ENCODE data around the gene PI4KB.

Gene PI4KB

DNA sequence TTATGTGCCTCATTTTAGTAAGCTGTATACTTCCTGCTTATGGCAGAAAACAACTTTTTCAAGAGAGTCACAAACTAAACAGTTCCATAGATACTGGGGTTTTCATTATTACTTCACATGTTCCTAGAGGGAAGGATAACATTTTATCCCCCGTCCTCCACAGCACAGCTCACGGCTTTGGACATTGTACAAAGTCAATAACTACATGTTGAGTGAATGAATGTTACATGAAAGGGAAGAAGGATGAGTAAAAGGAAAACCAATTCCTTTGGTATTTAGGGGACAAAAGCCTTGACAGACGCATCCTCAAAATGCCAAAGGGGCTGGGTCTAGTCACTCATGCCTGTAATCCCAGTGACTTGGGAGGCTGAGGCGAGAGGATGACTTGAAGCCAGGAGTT is 14.8 kb downstream of the PI4KB start:
- DNase-seq (ENCODE audit: low spot score) (peak; percentile 27), FAIRE-seq (no peak)

DNA sequence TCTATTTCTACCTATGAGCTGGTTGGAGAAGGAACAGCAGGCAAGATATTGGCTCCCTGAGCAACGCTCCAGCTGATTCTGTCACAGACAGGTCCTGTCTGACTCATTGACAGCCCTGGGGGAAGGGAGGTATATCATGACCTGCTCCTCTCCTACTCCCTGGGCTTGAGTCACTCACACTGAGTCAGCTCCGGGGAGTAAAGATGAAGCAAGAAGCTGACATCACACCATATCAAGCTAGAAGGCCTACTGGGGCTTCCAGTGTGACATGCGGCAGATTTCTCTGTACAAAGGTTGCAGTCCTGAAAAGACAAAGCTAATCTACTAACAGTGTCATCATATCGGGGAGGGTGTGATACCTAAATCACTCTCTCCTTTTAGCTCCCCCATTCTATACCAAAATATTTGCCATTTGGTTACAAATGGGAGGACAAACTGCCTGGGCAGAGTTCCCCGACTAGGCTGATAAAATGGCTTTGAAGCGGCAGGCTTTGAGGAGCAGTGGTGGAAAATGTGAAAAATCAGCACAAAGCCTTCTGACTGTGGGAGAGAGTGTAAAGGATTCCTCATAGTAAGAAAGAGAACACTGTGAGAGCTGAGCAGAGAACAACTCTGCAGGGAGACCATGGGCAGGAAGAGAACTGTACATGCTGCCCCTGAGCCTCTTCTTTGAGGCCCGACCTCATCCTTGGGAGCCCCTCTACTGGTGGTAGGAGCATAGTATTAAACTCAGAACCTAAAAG is 15.5 kb downstream of the PI4KB start:
- DNase-seq (ENCODE audit: low spot score) (peak; percentile 97), FAIRE-seq (peak; percentile 95)

DNA sequence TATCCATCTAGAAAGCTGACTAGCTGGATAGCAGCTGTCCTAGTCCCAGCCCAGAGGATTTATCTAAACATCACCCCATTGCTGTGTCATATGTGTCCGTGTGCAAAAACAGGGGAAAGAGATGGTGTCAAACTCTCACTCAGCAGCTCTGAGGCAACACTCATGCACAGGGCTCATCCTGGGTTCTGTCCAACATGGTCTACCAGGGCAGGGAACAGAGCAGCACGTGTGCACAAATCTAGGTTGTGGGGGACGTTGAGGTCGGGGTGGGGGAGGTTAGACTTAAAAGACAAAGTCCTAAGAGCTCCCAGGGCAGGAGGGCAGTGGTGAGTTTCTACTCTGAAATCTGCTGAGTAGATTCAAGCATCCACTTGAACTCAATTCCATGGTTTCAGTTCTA is 16.2 kb downstream of the PI4KB start:
- DNase-seq (ENCODE audit: low spot score) (no peak), FAIRE-seq (no peak)

DNA sequence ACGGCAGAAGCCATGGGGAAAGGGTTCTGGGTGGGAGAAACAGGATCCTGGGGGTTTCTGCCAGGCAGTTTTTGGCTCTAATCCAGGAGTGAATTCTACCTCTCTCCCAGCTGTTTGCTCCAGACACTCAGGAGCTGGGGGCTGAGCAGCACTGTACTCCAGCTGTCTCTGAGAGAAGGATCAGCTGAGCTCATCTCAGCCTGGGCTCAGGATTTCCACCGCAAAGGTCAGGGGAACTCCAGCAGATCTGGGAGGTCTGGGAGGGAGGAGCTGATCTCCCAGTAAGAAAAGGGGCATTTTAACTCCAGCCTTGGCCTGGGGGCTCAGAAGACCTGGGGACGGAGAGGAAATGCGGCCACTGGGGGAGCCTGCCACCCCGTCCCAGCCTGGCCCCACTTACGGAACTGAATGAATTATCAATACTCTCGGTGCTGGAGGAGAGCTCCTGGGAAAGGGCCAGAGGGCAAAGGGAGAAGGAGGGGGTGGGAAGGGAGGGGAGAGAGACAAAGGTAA is 17.3 kb downstream of the PI4KB start:
- FAIRE-seq = no peak
- no peak for DNase-seq (ENCODE audit: low spot score)

DNA sequence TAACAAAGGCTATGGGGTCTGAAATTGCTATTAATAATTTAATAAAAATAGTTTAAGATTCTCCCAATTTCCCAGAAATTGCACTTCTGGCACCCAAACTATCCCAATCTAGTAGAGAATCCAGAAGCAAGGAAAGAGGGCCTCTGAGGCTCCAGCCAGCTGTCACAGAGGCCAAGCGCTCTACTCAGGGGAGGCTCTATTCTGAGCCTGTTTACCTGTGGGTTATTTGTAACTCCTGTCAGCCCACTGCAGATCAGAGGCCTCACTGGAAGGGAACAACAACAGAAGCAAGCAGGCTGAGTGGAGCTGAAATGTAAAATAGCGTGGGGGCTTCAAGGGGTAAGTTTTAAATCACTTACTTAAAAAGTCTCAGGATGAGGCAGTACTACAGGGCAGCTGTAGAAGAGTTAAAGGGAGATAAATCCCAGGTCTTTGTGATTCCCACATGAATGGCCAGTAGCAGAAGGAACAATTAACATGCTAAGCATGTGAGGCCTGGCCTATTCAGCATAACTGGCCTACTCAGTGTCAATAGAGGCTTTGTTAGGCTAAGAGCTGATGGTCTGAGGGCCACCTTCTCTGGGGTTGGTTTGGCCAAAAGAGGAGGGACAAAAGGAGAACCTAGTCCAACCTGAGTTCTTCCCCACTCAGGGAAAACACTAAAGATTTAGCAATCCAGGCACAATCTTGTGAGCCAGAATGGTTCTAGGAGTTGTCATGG is 32.3 kb downstream of the PI4KB start:
- DNase-seq (ENCODE audit: low spot score) = no peak
- no peak for FAIRE-seq

DNA sequence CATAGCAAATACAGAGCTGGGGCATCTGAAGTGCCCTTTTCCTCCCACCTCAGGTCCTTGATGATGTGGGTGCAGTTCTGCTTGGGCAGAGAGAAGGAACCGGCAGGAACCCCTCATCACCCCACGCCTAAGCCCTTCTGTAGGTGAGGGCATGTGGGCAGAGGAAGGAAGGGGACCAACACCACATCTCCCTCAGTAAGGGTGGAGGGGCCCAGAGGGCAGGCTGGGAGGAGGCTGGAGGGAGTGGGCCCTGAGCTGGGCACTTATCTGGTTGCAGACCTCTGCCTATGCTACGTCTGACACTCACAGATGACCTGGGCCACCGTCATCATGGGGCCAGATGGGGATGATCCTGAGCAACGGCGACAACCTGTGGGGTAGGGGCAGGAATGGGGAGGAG is 34.1 kb downstream of the PI4KB start:
- DNase-seq (ENCODE audit: low spot score) = no peak
- FAIRE-seq = no peak

DNA sequence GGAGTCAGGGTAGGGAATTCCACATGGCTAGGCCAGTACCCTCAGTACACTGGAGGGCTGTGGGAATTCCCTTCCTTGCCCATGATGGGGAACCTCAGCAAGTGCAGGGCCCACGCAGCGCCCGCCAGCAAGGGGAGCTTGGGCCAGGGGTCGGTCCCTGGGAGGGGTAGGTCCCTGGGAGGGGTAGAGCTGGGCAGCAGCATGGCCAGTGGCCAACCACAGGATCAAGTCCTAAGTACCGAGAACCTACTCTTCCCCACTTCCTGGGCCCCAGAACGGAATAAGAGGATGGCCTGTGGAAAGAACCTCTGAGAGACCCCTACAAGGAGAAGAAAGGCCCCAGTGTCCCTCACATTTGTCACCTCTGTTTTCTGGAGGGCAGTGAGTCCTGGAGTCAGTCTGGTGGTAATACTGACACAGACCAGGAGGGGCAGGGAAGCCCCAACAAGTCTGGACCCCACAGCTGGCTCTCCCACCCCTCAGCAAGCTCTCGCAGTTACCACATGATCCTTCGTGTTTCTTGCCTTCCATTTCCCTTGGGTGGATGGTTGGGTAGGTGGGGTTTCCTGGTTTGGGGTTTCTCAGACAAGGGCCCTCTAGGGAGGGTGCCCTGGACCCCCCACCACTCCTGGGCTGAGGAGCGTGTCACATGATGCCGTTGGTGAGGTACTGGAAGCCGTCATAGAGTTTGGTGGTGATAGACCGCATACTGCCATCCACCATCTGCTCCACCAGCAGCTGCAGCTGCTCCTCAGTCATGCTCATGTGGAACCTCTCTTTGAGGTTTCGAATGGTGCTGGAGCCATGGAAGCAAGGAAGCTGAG is 34.8 kb downstream of the PI4KB start:
- no peak for DNase-seq (ENCODE audit: low spot score)
- no peak for FAIRE-seq

DNA sequence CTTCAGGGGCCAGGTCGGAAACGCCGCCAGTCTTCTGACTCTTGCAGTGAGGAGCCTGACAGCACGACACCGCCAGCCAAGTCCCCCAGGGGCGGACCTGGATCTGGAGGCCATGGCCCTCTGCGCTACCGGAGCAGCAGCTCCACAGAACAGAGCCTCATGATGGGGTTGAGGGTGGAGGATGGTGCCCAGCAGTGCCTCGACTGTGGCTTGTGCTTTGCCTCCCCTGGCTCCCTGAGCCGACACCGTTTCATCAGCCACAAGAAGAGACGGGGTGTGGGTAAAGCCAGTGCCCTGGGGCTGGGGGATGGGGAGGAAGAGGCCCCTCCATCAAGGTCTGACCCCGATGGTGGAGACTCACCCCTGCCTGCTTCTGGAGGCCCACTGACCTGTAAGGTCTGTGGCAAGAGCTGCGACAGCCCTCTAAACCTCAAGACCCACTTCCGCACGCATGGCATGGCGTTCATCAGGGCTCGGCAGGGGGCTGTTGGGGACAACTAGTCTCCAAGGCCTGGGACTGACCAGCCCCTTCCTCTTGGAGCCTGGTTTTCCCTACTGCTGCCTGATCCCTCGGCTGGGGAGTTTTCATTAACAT is 36.4 kb downstream of the PI4KB start:
- FAIRE-seq (no peak), DNase-seq (ENCODE audit: low spot score) (no peak)

DNA sequence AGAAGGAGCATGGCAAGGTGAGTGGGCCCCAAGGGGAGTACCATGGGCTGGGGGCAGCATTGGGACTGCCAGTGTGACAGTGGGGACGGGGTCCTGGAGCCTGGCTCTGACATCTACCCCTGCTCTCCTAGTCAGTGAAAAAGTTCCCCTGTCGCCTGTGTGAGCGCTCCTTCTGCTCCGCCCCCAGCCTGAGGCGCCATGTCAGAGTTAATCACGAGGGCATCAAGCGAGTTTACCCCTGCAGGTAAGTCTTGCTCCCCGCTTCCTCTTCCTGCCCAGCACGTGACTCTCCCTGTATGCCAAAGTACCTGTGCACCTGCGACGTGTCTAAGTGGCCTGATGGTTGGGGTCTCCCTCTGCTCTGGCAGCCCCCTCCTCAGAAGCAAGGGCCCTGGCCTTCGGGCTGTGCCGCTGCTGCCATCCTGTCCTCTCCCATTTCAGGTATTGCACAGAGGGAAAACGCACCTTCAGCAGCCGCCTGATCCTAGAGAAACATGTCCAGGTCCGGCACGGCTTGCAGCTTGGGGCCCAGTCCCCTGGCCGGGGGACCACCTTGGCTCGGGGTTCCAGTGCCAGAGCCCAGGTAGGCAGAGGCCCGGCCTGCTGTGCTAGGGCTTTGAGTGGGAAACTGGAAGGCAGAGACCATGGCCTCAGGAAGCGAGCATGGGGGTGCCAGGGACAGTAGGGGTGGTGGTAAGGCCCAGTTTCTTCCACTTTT is 37.1 kb downstream of the PI4KB start:
- no peak for DNase-seq (ENCODE audit: low spot score)
- FAIRE-seq = no peak

DNA sequence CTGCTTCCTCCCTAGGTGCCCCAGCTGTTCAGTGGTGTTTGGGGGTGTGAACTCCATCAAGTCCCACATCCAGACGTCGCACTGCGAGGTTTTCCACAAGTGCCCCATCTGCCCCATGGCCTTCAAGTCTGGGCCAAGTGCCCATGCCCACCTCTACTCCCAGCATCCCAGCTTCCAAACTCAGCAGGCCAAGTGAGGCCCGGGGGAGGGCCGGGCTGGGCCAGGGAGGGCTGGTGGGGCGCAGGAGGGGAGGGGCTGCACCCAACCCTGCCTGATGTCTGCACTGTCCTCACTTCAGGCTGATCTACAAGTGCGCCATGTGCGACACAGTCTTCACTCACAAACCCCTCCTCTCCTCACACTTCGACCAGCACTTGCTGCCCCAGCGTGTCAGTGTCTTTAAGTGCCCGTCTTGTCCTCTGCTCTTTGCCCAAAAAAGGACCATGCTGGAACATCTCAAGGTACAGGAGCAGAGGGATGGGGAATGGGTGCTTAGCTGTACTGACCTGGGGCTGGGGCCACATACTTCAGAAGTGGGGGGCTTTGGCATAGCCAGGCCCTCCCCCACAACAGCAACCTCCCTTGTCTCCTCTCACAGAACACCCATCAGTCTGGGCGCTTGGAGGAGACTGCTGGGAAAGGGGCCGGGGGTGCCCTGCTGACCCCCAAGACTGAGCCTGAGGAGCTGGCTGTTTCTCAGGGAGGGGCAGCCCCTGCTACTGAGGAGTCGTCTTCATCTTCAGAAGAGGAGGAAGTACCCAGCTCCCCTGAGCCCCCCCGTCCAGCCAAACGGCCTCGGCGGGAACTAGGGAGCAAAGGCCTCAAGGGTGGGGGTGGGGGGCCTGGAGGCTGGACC is 37.9 kb downstream of the PI4KB start:
- FAIRE-seq (no peak), DNase-seq (ENCODE audit: low spot score) (no peak)

DNA sequence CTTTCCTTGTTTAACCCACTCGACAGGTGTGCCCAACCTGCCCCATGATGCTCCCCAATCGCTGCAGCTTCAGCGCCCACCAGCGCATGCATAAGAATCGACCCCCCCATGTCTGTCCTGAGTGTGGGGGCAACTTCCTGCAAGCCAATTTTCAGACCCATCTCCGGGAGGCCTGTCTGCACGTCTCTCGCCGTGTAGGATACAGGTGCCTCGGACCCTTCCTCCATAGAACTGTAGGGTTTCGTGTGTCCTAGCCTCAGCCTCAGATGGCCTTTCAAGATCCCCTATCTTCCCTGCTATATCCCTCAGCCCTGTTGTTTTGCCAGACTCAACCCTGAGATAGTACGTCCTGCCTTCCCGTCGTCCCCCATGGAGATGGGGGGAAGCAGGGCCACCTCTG is 38.7 kb downstream of the PI4KB start:
- FAIRE-seq = no peak

DNA sequence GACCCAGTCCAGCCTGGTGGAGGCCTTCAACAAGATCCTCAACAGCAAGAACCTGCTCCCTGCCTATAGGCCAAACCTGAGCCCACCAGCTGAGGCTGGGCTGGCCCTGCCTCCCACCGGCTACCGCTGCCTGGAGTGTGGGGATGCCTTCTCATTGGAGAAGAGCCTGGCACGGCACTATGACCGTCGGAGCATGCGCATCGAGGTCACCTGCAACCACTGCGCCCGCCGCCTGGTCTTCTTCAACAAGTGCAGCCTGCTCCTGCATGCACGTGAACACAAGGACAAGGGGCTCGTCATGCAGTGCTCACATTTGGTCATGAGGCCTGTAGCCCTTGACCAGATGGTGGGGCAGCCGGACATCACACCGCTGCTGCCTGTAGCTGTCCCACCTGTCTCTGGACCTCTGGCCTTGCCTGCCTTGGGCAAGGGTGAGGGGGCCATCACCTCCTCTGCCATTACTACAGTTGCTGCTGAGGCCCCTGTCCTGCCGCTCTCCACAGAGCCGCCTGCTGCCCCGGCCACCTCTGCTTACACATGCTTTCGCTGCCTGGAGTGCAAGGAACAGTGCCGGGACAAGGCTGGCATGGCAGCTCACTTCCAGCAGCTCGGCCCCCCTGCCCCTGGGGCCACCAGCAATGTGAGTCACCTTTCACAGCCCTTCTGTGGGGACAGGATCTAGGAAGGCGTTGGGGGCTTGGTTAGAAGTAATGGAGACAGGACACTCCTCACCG is 39.3 kb downstream of the PI4KB start:
- DNase-seq (ENCODE audit: low spot score) = no peak
- FAIRE-seq = no peak

More for the DNA sequence above, 38.7 kb downstream of the PI4KB start:
- no peak for DNase-seq (ENCODE audit: low spot score)

DNA sequence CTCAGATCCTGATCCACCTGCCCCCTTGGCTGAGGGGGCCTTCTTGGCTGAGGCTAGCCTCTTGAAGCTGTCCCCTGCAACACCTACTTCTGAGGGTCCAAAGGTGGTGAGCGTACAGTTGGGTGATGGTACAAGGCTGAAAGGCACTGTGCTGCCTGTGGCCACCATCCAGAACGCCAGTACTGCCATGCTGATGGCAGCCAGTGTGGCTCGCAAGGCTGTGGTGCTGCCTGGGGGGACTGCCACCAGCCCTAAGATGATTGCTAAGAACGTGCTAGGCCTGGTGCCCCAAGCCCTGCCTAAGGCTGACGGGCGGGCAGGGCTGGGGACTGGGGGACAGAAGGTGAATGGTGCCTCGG is 39.9 kb downstream of the PI4KB start:
- FAIRE-seq = no peak
- no peak for DNase-seq (ENCODE audit: low spot score)

DNA sequence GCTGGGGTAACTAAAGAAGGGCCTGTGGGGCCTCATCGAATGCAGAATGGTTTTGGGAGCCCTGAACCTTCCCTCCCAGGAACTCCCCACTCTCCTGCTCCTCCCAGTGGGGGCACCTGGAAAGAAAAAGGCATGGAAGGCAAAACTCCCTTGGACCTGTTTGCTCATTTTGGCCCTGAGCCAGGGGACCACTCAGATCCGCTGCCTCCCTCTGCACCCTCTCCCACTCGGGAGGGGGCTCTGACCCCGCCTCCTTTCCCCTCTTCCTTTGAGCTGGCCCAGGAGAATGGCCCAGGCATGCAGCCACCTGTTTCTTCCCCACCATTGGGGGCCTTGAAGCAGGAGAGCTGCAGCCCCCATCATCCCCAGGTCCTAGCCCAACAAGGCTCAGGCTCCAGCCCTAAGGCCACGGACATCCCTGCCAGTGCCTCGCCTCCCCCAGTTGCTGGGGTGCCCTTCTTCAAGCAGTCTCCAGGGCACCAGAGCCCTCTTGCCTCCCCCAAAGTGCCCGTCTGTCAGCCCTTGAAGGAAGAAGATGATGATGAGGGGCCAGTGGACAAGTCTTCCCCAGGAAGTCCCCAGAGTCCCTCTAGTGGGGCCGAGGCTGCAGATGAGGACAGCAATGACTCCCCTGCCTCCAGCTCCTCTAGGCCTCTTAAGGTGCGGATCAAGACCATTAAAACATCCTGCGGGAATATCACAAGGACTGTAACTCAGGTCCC is 40.4 kb downstream of the PI4KB start:
- FAIRE-seq (no peak), DNase-seq (ENCODE audit: low spot score) (no peak)

DNA sequence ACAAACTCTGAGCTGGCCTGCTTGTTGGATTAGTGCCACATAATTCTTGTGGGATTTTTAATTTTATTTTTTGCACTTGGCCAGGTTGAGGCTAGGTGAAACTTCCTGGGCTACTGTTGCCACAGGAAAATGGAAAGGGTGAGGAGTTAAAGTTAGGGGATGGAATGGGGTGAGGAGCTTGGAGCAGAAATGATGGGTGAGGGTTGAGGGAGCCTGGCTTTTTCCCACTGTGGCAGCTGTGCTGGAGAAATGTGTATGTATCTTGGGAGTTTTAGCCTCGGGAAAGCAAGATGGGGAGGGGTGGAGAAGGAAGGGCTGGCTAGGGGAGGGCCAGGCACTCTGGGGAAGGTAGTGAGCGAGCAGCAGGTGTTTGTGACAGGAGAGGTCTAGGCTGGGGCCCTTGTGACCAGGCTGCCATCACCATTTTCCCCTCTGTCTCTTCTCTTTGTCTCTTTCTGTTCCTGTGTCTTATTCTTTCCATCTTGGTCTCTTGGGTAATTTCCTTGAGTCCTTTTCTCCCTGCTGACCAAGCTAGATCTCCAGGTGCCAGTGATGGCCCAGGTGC is 43.1 kb downstream of the PI4KB start:
- DNase-seq (ENCODE audit: low spot score) (no peak), FAIRE-seq (no peak)

DNA sequence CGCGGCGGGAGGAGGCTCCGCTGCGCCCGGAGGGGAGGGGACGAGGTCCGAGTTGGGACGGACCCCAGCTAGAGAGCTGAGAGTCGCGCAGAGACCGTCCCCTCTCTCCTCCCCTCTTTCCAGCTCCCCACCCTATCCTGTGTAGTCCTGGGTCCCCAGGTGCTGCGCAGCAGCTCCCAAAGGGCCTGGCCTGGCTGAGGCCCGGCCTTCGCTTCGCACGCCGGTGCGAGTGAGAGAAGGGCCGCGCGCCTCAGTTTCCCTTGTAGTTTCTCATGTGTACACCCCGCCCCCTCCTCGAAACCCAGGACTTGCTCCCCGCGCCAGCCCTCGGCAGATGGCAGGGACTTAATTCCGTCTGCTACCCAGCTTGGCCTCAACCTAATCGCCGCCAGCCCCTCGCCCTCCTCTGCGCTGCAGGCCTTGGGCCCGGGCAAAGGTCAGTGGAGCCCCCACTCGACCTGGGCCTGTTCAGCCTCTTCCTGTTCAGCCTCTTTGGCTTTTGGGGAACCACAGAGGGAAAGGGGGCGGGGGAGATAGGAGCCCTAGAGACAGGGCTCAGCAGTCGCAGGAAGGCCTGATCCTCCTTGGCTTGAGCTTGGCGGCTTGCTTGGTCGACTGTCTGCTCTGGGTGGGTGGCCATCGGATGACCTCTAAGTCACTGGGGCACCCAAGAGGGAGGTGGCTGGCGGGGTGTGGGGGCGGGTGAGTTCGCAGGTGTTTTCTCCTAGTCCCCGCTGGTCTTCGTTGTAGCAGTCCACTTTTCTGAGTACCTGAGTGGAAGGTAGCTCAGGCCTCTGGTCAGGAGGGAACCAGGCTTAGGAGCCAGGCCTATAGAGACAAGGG is 44.1 kb downstream of the PI4KB start:
- FAIRE-seq (no peak), DNase-seq (ENCODE audit: low spot score) (no peak)

Measured in RCC 7860 (cell line).